ENCODE results near the gene XPC.
"Not testable (repeated sequence)": the region's sequence is repeated elsewhere in the genome, so short reads cannot be mapped to it uniquely, and the experiment has no call there.

Gene XPC

GRCh38 chr3:14133188-14133800, 45.1 kb downstream of the XPC start:
- no peak for DNase-seq (ENCODE audit: low read depth)

- DNase-seq (ENCODE audit: low read depth), result no peak
Observed at GRCh38 chr3:14132689-14133088, 45.7 kb downstream of the XPC start.

GRCh38 chr3:14132120-14132519, 46.3 kb downstream of the XPC start:
- no peak for DNase-seq (ENCODE audit: low read depth)

- no peak for DNase-seq (ENCODE audit: low read depth)
Observed at GRCh38 chr3:14131134-14131533, 47.3 kb downstream of the XPC start.

GRCh38 chr3:14130707-14131106, 47.7 kb downstream of the XPC start:
- no peak for DNase-seq (ENCODE audit: low read depth)

- DNase-seq (ENCODE audit: low read depth), result no peak
Observed at GRCh38 chr3:14130230-14130629, 48.2 kb downstream of the XPC start.

GRCh38 chr3:14129296-14129695, 49.1 kb downstream of the XPC start:
- no peak for DNase-seq (ENCODE audit: low read depth)

GRCh38 chr3:14128724-14129123, 49.7 kb downstream of the XPC start:
- DNase-seq (ENCODE audit: low read depth), result no peak

- DNase-seq (ENCODE audit: low read depth), result no peak
Observed at GRCh38 chr3:14127516-14128161, 50.8 kb downstream of the XPC start.

- DNase-seq (ENCODE audit: low read depth), result no peak
Observed at GRCh38 chr3:14126887-14127505, 51.4 kb downstream of the XPC start.

GRCh38 chr3:14126017-14126886, 52.1 kb downstream of the XPC start:
- DNase-seq (ENCODE audit: low read depth), result no peak

GRCh38 chr3:14125193-14126016, 53.0 kb downstream of the XPC start:
- DNase-seq (ENCODE audit: low read depth), result peak; percentile 57

GRCh38 chr3:14124615-14125192, 53.7 kb downstream of the XPC start, which contains the start of the genes CHCHD4 and TMEM43:
Gene CHCHD4 (minus strand): TSS chr3:14124870. CDS start chr3:14124676, 194 bp downstream.
Gene TMEM43 (plus strand): TSS chr3:14125052. CDS start chr3:14125194, 142 bp downstream.
- peak; percentile 95 for DNase-seq (ENCODE audit: low read depth)

- peak; percentile 67 for DNase-seq (ENCODE audit: low read depth)
Observed at GRCh38 chr3:14124223-14124614, 54.2 kb downstream of the XPC start.

- no peak for DNase-seq (ENCODE audit: low read depth)
Observed at GRCh38 chr3:14123308-14124222, 54.8 kb downstream of the XPC start.

GRCh38 chr3:14122301-14122700, 56.1 kb downstream of the XPC start:
- DNase-seq (ENCODE audit: low read depth), result no peak

GRCh38 chr3:14121859-14122258, 56.5 kb downstream of the XPC start:
- no peak for DNase-seq (ENCODE audit: low read depth)

GRCh38 chr3:14120921-14121448, 57.4 kb downstream of the XPC start:
- not testable (repeated sequence) for DNase-seq (ENCODE audit: low read depth)

- DNase-seq (ENCODE audit: low read depth), result no peak
Observed at GRCh38 chr3:14120111-14120920, 58.1 kb downstream of the XPC start.

All from activated T-cell treated with anti-CD3 and anti-CD28 coated beads for 24 hours (primary cell).